ENCODE measurements around the gene TPM1. TPM values are rescaled to one million over a fixed set of nuclear protein-coding genes. Genes with fewer than 3 reads are reported as not detected.

Gene TPM1
- total RNA-seq, 1 experiment from 2014 or later = 22.5 TPM

GRCh38 chr15:63070681-63071129 lies 28.2 kb downstream of the TPM1 start:
- no peak for DNase-seq (ENCODE audit: low read depth, low spot score)
- Histone ChIP-seq H3K4me2 (ENCODE audit: low read length) (no peak overlapping the region), H2AFZ (ENCODE audit: low read depth, low read length, poor library complexity, severe bottlenecking) (no peak overlapping the region), H3K27ac (ENCODE audit: low read depth, low read length) (no peak overlapping the region), H3K27me3 (ENCODE audit: insufficient read depth, low read length) (no peaks in the 10 kb centered on the region), H3K79me2 (ENCODE audit: insufficient read depth, low read length) (no peaks in the 10 kb centered on the region), H3K9me3 (ENCODE audit: control insufficient read depth in 1 of 2, insufficient read depth in 1 of 2, low read depth in 1 of 2, low read length in 2 of 2) (no peaks in the 10 kb centered on the region), H3K4me1 (ENCODE audit: control insufficient read depth in 1 of 2, insufficient read depth in 2 of 2, low read length in 2 of 2) (no peaks in the 10 kb centered on the region), H3K36me3 (ENCODE audit: control insufficient read depth in 1 of 2, insufficient read depth in 2 of 2, low read length in 2 of 2) (no peaks in the 10 kb centered on the region; a peak in 1 of 4 replicates), H4K20me1 (ENCODE audit: insufficient read depth) (no peaks in the 10 kb centered on the region), H3K9me2 (ENCODE audit: insufficient read depth) (no peaks in the 10 kb centered on the region), H3K4me3 (replicated peaks in 1 of 2; ENCODE audit: low read depth in 1 of 2, low read length in 2 of 2) (no peak overlapping the region), H3K9ac (ENCODE audit: low read length) (no peak overlapping the region)
- RAD21 ChIA-PET (ENCODE audit: low non-redundant PET in 1 of 2, low total read pairs in 2 of 2, uncharacterized antibody in 2 of 2, unreplicated experiment in 2 of 2) = no interaction called here
- no peak for ATAC-seq
- intact Hi-C loops (cut with micrococcal nuclease) = no loop called here
- TF ChIP-seq POLR2A (IDR thresholded peaks at IDR 0.05; ENCODE audit: borderline replicate concordance, extremely low read depth, insufficient read depth, insufficient read length) (no peak), JUND (IDR thresholded peaks at IDR 0.05) (no peak), ZNF274 (IDR thresholded peaks at IDR 0.05; ENCODE audit: low read depth, low read length) (no peak), SIN3A (IDR thresholded peaks at IDR 0.05; ENCODE audit: low read depth) (no peak), RAD21 (IDR thresholded peaks at IDR 0.05; ENCODE audit: low read depth) (no peak), EGR1 (IDR thresholded peaks at IDR 0.05; ENCODE audit: low read depth) (no peak), SRF (IDR thresholded peaks at IDR 0.05; ENCODE audit: low read depth) (no peak), CEBPB (IDR thresholded peaks at IDR 0.05; ENCODE audit: low read depth) (no peak), EZH2phosphoT487 (IDR thresholded peaks at IDR 0.05; ENCODE audit: borderline replicate concordance) (no peak), CBX3 (IDR thresholded peaks at IDR 0.05; ENCODE audit: low read depth) (no peak), ZFX (IDR thresholded peaks at IDR 0.05) (no peak), SP1 (IDR thresholded peaks at IDR 0.05; ENCODE audit: low read depth) (no peak), TCF7L2 (IDR thresholded peaks at IDR 0.05; ENCODE audit: borderline replicate concordance, extremely low read depth, insufficient read depth, insufficient read length) (no peak), ZBTB33 (IDR thresholded peaks at IDR 0.05; ENCODE audit: extremely low read depth, insufficient replicate concordance, low read length) (no peak), FOSL1 (IDR thresholded peaks at IDR 0.05; ENCODE audit: low read depth) (no peak), EZH2 (IDR thresholded peaks at IDR 0.05) (no peak), REST (IDR thresholded peaks at IDR 0.05; ENCODE audit: low read depth) (no peak), YY1 (IDR thresholded peaks at IDR 0.05; ENCODE audit: extremely low read depth, insufficient replicate concordance, low read depth, low read length) (no peak)
- no TSS peak for BruUV-seq (replicated peaks)
- CTCF ChIA-PET = no interaction called here
- POLR2A ChIA-PET = no interaction called here

Data from HCT116 (cell line).